Kidney capillary endothelial cell (primary cell): Measurements from ENCODE around the gene SSX2IP.
A peak's percentile ranks its signal among the peaks of the same experiment; 100 is the strongest.

Experiments
- DNase-seq: peaks from one replicate; pipeline ENCODE4 v3.0.0-alpha.2; 2018; ENCODE audit warnings: low spot score

SSX2IP gene

GRCh38 chr1:84711121-84711520 lies 20.9 kb upstream of the SSX2IP start:
- no peak for DNase-seq

GRCh38 chr1:84709131-84709530 lies 18.9 kb upstream of the SSX2IP start:
- DNase-seq: no peak

GRCh38 chr1:84708031-84708430 lies 17.8 kb upstream of the SSX2IP start:
- no peak for DNase-seq

- DNase-seq: no peak
These were observed 15.3 kb upstream of the SSX2IP start for GRCh38 chr1:84705513-84705912.

- no peak for DNase-seq
These were observed 14.7 kb upstream of the SSX2IP start for GRCh38 chr1:84704872-84705417.

- no peak for DNase-seq
These were observed 13.2 kb upstream of the SSX2IP start for GRCh38 chr1:84703431-84703830.

- no peak for DNase-seq
These were observed 11.9 kb upstream of the SSX2IP start for GRCh38 chr1:84702143-84702542.

GRCh38 chr1:84701376-84701775 lies 11.1 kb upstream of the SSX2IP start:
- DNase-seq: no peak

GRCh38 chr1:84700070-84700469 lies 9.8 kb upstream of the SSX2IP start:
- no peak for DNase-seq

GRCh38 chr1:84698151-84699110 lies 8.2 kb upstream of the SSX2IP start:
- DNase-seq: peak; percentile 67

- DNase-seq: no peak
These were observed 3.5 kb upstream of the SSX2IP start for GRCh38 chr1:84693785-84694184.

- no peak for DNase-seq
These were observed 2.7 kb upstream of the SSX2IP start for GRCh38 chr1:84693005-84693404.

GRCh38 chr1:84692391-84692790 lies 2.1 kb upstream of the SSX2IP start:
- no peak for DNase-seq

- no peak for DNase-seq
These were observed 992 bp upstream of the SSX2IP start for GRCh38 chr1:84691122-84691783.

- DNase-seq: peak; percentile 16
These were observed 506 bp downstream of the SSX2IP start for GRCh38 chr1:84689514-84690396.

GRCh38 chr1:84688463-84689061 lies 1.7 kb downstream of the SSX2IP start:
- no peak for DNase-seq

- no peak for DNase-seq
These were observed 2.4 kb downstream of the SSX2IP start for GRCh38 chr1:84687714-84688462.

- no peak for DNase-seq
These were observed 4.0 kb downstream of the SSX2IP start for GRCh38 chr1:84686223-84686622.

GRCh38 chr1:84683508-84683907 lies 6.8 kb downstream of the SSX2IP start:
- DNase-seq: no peak

- no peak for DNase-seq
These were observed 8.2 kb downstream of the SSX2IP start for GRCh38 chr1:84682047-84682446.
